Testis (tissue), 2 donors: ENCODE measurements around the gene CHKA.

ENCODE experiments used
- POLR2A ChIP-seq: fragments of 450-650 bp; IDR thresholded peaks from one replicate; pipeline ENCODE4 v1.6.1; 2017; ENCODE audit warnings: antibody characterized with exemption, mild to moderate bottlenecking, moderate library complexity
- TF ChIP-seq, protein P1 (sequence below), 3 experiments: fragments of 450-650 bp in 2 of 3; fragments of 200-600 bp in 1 of 3; sonication (generic) in 1 of 3; IDR thresholded peaks; one replicate each; pipeline ENCODE4 v1.5.1; 2016 to 2019; ENCODE audit warnings: antibody characterized with exemption in 3 of 3, mild to moderate bottlenecking in 2 of 3, moderate library complexity in 1 of 3

DNA sequence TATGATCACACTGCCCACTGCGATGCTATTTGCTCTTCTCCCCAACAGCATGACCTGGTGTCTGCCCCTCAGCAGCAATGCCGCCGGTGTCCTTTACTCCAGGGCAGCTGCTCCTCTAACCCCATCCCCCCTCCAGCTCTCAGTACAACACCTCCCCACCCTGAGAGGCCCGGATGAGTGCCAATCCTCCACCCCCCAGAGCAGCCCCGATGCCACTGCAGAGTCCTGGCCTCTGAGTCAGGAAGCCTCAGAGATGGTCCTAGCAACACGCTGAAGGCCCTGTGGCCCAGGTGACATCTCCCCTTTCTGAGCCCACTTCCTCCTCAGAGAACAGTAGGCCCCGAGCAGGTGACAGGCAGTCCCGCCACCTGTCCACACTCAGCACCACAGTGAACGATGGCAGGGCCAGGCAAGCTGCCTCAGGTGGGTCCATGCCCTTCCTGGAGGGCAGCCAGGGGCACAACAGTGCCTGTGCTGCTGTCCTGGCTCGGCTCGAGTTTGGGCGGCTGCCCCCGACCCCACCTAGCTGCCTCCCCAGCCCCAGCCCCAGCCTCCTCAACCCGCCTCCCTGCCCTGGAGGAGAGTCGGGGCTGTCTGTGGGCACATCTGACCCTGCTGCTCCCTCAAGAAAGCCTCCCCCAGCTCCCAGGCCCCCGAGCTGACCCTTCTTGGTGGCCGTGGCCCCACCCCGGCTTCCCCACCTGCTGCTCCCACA, 94.6 kb downstream of the CHKA start:
- TF ChIP-seq POLR2A = no peak
- TF ChIP-seq, protein P1, sequence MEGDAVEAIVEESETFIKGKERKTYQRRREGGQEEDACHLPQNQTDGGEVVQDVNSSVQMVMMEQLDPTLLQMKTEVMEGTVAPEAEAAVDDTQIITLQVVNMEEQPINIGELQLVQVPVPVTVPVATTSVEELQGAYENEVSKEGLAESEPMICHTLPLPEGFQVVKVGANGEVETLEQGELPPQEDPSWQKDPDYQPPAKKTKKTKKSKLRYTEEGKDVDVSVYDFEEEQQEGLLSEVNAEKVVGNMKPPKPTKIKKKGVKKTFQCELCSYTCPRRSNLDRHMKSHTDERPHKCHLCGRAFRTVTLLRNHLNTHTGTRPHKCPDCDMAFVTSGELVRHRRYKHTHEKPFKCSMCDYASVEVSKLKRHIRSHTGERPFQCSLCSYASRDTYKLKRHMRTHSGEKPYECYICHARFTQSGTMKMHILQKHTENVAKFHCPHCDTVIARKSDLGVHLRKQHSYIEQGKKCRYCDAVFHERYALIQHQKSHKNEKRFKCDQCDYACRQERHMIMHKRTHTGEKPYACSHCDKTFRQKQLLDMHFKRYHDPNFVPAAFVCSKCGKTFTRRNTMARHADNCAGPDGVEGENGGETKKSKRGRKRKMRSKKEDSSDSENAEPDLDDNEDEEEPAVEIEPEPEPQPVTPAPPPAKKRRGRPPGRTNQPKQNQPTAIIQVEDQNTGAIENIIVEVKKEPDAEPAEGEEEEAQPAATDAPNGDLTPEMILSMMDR (IDR thresholded peaks at IDR 0.05) = no peak
